GM13977 (cell line): ENCODE results near the gene FJX1.

ENCODE experiments used
- DNase-seq: peaks from one replicate; pipeline ENCODE4 v3.0.0; 2012; ENCODE audit warnings: low spot score
- CTCF ChIP-seq: IDR thresholded peaks from 2 replicates; pipeline ENCODE4 v1.5.1; 2012; ENCODE audit warnings: mild to moderate bottlenecking, control low read depth; ENCODE audit not compliant: insufficient read depth; ENCODE audit errors: extremely low read depth, missing control alignments
- in situ Hi-C: fragments of 300-500 bp; cut with MboI; formaldehyde crosslinking; loops from one replicate; pipeline ENCODE4 v1.12.0; 2022; ENCODE audit warnings: low sequenced_read_pairs, low pct_unique_long_range_greater_than_20kb, mixed read lengths, inconsistent platforms; ENCODE audit not compliant: unreplicated experiment

Gene FJX1

GRCh38 chr11:35583843-35584242 is 34.4 kb upstream of the FJX1 start:
- TF ChIP-seq CTCF, result no peak
- no peak for DNase-seq
- in situ Hi-C loops, result no loop called here

GRCh38 chr11:35584321-35584720 is 33.9 kb upstream of the FJX1 start:
- in situ Hi-C loops, result no loop called here
- no peak for TF ChIP-seq CTCF
- DNase-seq, result no peak

GRCh38 chr11:35585416-35585815 is 32.8 kb upstream of the FJX1 start:
- no peak for TF ChIP-seq CTCF
- in situ Hi-C loops, result no loop called here
- no peak for DNase-seq

- no peak for DNase-seq
- in situ Hi-C loops, result no loop called here
- no peak for TF ChIP-seq CTCF
Measured at GRCh38 chr11:35586222-35586621, 32.0 kb upstream of the FJX1 start.

GRCh38 chr11:35587972-35588371 is 30.3 kb upstream of the FJX1 start:
- TF ChIP-seq CTCF, result no peak

GRCh38 chr11:35588627-35589026 is 29.6 kb upstream of the FJX1 start:
- no peak for TF ChIP-seq CTCF
- no peak for DNase-seq
- in situ Hi-C loops, result no loop called here

More at GRCh38 chr11:35587972-35588371, 30.3 kb upstream of the FJX1 start:
- in situ Hi-C loops, result no loop called here
- no peak for DNase-seq

- no peak for DNase-seq
- in situ Hi-C loops, result no loop called here
- TF ChIP-seq CTCF, result no peak
Measured at GRCh38 chr11:35589281-35589680, 29.0 kb upstream of the FJX1 start.
